GM20000 (cell line): ENCODE results near the gene PPP1R12B.
"Not testable (repeated sequence)": the region's sequence is repeated elsewhere in the genome, so short reads cannot be mapped to it uniquely, and the experiment has no call there.

Experiments used
- DNase-seq: peaks from one replicate; pipeline ENCODE4 v3.0.0; 2012; ENCODE audit warnings: low spot score
- CTCF ChIP-seq: IDR thresholded peaks from 2 replicates; pipeline ENCODE4 v1.5.1; 2012; ENCODE audit warnings: mild to moderate bottlenecking, control low read depth; ENCODE audit errors: extremely low read depth, missing control alignments

The PPP1R12B gene

GRCh38 chr1:202397256-202397655, 48.8 kb downstream of the PPP1R12B start:
- no peak for TF ChIP-seq CTCF
- no peak for DNase-seq

DNA sequence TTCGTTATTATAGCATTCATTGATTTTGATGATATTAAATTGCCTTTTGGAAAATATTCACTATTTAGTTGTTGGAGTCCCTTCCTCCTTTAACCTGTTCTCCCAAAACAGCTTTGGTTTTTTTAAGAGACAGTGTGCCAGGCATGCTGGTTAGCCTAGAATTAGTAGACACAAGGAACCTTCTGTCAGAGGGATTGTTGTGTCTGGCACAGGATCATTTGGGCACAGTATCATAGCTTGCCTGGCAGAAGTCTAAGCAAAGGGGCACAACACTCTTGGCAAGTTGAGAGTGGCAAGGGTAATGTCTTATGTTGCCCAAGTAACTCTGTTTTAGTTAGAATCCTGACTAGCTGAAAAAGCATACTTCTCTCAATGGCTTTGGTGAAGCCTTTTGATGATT, 49.9 kb downstream of the PPP1R12B start:
- not testable (repeated sequence) for DNase-seq

DNA sequence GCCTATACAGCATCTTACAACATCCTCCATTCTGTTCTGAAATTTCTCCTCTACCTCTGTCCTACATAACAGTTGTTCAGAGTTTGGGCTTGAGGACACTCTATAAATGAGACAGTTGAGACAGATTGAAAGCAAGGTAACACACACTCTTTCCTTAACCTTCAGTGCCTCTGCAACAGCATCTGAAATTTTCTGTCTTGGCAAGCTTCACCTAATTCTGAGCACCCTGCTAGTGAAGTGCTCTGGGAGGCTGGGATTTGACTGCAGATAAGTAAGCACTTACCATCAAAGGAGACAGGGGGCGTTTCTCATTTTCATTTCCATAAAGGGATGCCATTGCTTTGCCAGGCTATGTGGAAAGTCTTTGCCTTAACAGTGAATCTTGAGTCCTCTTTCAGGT, 53.3 kb downstream of the PPP1R12B start:
- DNase-seq: not testable (repeated sequence)

GRCh38 chr1:202403381-202403780, 54.9 kb downstream of the PPP1R12B start:
- not testable (repeated sequence) for DNase-seq

DNA sequence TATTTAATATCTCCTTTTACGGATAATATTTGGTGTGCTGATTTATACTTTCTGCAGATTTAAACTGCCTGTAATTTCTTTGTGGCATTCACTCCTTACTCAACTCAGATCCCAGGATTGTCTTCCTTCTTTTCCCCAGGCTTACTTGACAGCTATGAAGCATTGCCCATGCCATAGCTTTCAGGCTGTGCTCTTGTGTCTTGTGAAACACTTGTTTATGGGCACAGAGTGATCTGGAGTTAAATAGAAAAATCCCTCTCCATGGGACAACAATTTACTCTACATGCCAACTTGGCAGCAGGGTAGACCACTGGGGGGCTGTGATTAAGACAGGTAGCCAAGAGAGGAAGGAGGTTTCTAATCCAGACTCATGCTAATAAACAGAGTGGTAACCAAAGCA, 57.4 kb downstream of the PPP1R12B start:
- no peak for TF ChIP-seq CTCF
- no peak for DNase-seq

DNA sequence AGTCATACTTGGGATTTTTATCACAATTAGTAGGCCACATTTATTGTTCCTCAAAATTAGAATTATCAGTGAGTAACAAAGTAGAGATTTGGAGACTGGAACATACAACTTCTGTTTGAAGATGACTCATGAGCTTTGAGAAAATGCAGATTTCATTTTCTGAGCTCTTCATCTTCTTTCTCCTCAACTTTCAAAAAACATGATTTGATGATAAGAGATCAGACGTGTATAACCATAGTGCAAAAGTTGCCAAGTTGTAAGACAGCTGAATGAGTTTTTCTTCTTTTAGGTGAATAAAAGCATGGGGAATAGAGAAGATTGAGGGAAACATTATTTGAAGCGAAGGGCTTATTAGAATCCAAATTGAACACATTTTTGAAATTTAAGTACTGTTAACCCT, 58.4 kb downstream of the PPP1R12B start:
- DNase-seq: not testable (repeated sequence)

DNA sequence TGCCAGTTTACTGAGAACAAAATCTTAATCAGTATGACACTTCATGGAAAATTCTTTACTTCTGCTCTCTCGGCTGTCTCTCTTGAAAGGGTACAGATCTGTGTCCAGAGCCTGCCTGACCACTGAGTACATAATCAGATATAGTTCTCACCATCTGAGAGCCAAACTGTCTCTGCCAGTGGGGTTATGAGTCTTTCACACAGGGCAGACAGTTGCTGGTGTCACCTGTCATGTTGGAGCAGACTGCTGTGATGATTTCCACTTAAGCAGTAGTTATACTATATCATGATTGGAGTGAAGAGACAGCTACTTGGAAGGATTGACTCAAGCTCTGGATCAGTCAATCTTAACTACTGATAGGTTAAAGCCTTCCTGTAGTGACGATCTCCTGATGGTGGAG, 58.9 kb downstream of the PPP1R12B start:
- not testable (repeated sequence) for DNase-seq

DNA sequence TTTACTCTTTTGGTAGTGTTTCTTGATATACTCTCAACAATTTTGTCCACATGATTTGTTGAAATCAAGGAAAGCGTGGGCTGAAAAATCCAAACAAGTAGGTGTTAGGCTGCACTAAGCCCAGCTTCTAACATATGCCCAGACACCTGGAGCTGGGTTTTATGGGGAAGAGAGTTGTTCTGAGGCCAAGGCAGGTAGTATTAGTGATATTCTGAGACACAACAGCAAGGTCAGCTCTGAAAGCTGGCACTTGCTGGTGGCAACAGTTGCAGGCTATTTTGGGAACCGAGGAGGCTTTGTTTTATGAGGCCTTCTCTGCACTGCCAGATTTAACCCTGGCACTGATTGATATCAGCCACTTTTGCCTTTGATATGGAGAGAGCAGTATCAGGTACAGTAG, 61.8 kb downstream of the PPP1R12B start:
- not testable (repeated sequence) for DNase-seq

GRCh38 chr1:202410854-202411357, 62.4 kb downstream of the PPP1R12B start:
- not testable (repeated sequence) for DNase-seq

- no peak for TF ChIP-seq CTCF
- DNase-seq: no peak
These were observed 62.9 kb downstream of the PPP1R12B start for GRCh38 chr1:202411422-202411821.

GRCh38 chr1:202412421-202412820, 63.9 kb downstream of the PPP1R12B start:
- DNase-seq: not testable (repeated sequence)

GRCh38 chr1:202416641-202417040, 68.1 kb downstream of the PPP1R12B start:
- DNase-seq: no peak
- no peak for TF ChIP-seq CTCF

DNA sequence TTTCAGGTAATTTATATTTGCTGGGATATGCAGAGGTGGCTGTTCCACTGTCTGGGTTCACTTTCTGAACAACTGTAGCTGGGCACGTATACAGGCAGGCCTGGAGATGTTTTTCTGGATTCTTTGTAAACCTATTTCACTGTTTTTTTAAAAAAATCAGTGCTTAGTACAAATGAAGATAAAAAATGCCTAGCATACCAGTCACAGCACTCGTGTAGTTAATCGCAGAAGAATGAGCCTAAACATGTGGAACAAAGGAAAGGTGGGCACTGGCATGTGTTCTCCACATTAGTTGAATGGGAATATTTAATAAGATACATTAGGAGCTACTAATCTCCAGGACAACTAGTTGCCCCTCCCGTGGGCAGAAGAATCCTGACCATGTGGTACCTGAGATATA, 68.6 kb downstream of the PPP1R12B start:
- not testable (repeated sequence) for DNase-seq

- not testable (repeated sequence) for DNase-seq
These were observed 69.3 kb downstream of the PPP1R12B start for GRCh38 chr1:202417762-202418201.

GRCh38 chr1:202419731-202420130, 71.2 kb downstream of the PPP1R12B start:
- not testable (repeated sequence) for DNase-seq

DNA sequence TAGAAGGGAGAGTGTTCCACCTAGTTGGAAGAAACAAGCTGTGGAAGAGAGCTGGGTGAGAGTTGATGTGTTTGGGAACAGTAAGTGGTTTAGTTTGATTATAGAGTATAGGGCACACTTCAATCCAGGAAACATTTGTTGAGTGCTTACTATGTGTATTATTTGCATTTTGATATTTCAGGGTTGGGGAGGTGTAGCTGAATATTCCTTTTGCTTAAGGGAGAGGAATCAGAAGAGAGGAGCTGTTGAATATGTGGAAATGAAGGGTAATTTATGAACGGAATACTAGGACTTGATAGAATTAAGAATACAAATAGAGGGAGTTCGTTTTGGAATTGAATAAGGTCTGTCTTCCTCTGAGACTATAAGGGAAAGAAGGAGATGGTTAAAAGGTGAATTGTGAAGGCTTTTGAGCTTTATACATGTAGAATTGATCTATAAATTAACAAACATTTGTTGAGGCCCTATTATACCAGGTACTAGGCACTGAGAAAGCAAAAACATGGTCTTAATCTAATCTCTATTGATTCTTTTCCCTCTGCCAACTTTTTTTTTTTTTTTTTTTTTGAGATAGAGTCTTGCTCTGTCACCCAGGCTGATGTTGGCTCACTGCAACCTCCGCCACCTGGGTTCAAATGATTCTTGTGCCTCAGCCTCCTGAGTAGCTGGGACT, 72.1 kb downstream of the PPP1R12B start:
- not testable (repeated sequence) for DNase-seq

DNA sequence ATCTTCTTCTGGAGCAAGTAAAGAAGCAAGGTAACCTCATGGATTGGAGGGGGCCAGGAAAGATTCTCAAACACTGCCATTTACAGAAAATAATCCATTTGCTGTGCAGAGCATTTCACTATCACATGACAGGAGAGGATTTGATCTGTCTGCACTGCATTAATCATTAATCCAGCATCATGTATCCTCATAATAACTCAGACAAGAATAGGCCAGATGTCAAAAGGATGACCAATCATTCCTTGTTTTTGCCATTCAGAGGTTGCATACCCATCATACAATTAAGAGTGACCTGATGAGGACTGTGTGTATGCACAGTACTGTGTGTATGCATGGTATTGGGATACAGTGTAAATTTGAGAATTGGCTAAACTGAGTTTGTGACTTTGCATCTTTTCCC, 74.2 kb downstream of the PPP1R12B start:
- not testable (repeated sequence) for DNase-seq
